Loucy (cell line): ENCODE measurements around the gene TMEM51.

Experiments
- EZH2phosphoT487 ChIP-seq: fragments of 200-600 bp; IDR thresholded peaks from 2 replicates; pipeline ENCODE4 v1.6.1; 2018; ENCODE audit warnings: antibody characterized with exemption, mild to moderate bottlenecking, moderate library complexity, borderline replicate concordance
- TF ChIP-seq, protein P1 (sequence below): fragments of 200-600 bp; sonication (generic); conservative IDR thresholded peaks from 2 replicates; pipeline ENCODE4 v1.5.1; 2014; ENCODE audit warnings: mild to moderate bottlenecking, antibody characterized with exemption, low read length

DNA sequence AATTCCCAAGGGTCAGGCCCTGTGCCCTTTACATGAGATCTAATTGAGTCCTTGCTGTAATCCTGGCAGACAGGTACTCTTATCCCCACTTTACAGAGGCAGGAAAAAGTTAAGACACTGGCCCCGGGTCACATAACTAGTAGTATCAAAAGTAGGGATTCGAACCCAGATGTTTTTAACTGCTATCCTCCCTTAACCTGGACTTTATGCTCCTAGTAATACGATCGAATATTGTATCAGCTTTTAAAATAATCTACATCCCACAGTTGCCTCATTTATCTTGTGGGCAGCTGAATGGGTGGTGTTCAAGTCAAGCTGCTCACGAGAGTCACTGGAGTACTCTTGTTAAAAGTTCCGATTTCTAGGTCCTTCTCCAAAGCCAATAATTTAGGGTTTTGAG lies 25.5 kb upstream of the TMEM51 start:
- TF ChIP-seq, protein P1, sequence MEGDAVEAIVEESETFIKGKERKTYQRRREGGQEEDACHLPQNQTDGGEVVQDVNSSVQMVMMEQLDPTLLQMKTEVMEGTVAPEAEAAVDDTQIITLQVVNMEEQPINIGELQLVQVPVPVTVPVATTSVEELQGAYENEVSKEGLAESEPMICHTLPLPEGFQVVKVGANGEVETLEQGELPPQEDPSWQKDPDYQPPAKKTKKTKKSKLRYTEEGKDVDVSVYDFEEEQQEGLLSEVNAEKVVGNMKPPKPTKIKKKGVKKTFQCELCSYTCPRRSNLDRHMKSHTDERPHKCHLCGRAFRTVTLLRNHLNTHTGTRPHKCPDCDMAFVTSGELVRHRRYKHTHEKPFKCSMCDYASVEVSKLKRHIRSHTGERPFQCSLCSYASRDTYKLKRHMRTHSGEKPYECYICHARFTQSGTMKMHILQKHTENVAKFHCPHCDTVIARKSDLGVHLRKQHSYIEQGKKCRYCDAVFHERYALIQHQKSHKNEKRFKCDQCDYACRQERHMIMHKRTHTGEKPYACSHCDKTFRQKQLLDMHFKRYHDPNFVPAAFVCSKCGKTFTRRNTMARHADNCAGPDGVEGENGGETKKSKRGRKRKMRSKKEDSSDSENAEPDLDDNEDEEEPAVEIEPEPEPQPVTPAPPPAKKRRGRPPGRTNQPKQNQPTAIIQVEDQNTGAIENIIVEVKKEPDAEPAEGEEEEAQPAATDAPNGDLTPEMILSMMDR = no peak
- no peak for TF ChIP-seq EZH2phosphoT487
